Activated T-cell treated with anti-CD3 and anti-CD28 coated beads, Interleukin-2, amount 50 U/mL, for 48 hours (primary cell): ENCODE data around the gene UNC119.
A peak's percentile ranks its signal among the peaks of the same experiment; 100 is the strongest.

Source experiments
- DNase-seq, 2 experiments: peaks; one replicate each; pipeline ENCODE4 v3.0.0-alpha.2; 2020

The UNC119 gene

GRCh38 chr17:28572259-28573039, 20.0 kb upstream of the UNC119 start:
- peak in 1 of 2 experiments; percentile 28 for DNase-seq

GRCh38 chr17:28571361-28572122, 19.1 kb upstream of the UNC119 start, which contains the start of gene PIGS:
Gene PIGS (minus strand): TSS chr17:28571524. CDS start chr17:28571496, 28 bp downstream.
- peak; percentile 93 to 95 for DNase-seq

GRCh38 chr17:28570716-28571360, 18.4 kb upstream of the UNC119 start:
- DNase-seq = peak; percentile 64 to 69

- no peak for DNase-seq
These were observed 17.0 kb upstream of the UNC119 start for GRCh38 chr17:28569446-28569845.

- no peak for DNase-seq
These were observed 15.2 kb upstream of the UNC119 start for GRCh38 chr17:28567604-28568003.

GRCh38 chr17:28563475-28563874, 11.1 kb upstream of the UNC119 start:
- no peak for DNase-seq

GRCh38 chr17:28555022-28555421, 2.6 kb upstream of the UNC119 start:
- DNase-seq = no peak

- DNase-seq = no peak
These were observed 2.1 kb upstream of the UNC119 start for GRCh38 chr17:28554565-28554964.

- DNase-seq = no peak
These were observed 629 bp upstream of the UNC119 start for GRCh38 chr17:28553000-28553505.

GRCh38 chr17:28551421-28552175, 826 bp downstream of the UNC119 start:
- peak in 1 of 2 experiments; percentile 33 for DNase-seq

- no peak for DNase-seq
These were observed 1.6 kb downstream of the UNC119 start for GRCh38 chr17:28550858-28551257.

- DNase-seq = peak; percentile 57 to 67
These were observed 2.9 kb downstream of the UNC119 start for GRCh38 chr17:28549236-28550132.

GRCh38 chr17:28548417-28549130, 3.9 kb downstream of the UNC119 start:
- no peak for DNase-seq

- DNase-seq = peak; percentile 88
These were observed 4.6 kb downstream of the UNC119 start for GRCh38 chr17:28547623-28548416.

GRCh38 chr17:28547096-28547622, 5.3 kb downstream of the UNC119 start:
- no peak for DNase-seq

GRCh38 chr17:28545787-28546415, 6.5 kb downstream of the UNC119 start:
- DNase-seq = no peak

GRCh38 chr17:28545141-28545503, 7.3 kb downstream of the UNC119 start:
- no peak for DNase-seq

GRCh38 chr17:28544402-28545140, 7.9 kb downstream of the UNC119 start:
- no peak for DNase-seq
